22Rv1 (cell line): Measurements from ENCODE around the gene AGTRAP.

Source experiments
- CTCF ChIP-seq: fragments of 450-650 bp; IDR thresholded peaks from 2 replicates; pipeline ENCODE4 v1.5.1; 2017; ENCODE audit warnings: mild to moderate bottlenecking
- ZFX ChIP-seq: fragments of 450-650 bp; IDR thresholded peaks from 2 replicates; pipeline ENCODE4 v1.6.1; 2017; ENCODE audit warnings: antibody characterized with exemption, borderline replicate concordance

- TF ChIP-seq CTCF, result no peak
- no peak for TF ChIP-seq ZFX
Observed at GRCh38 chr1:11722538-11722937, 13.4 kb upstream of the AGTRAP start.
